Endodermal cell (in vitro differentiated cells): ENCODE results near the gene AATF. TPM values are rescaled to one million over a fixed set of nuclear protein-coding genes. Genes with fewer than 3 reads are reported as not detected.

Experiments
- DNase-seq: peaks from one replicate; pipeline ENCODE4 v3.0.0-alpha.2; 2017
- H3K27ac ChIP-seq: 2 replicates; pipeline ENCODE4 v1.5.1; 2013; ENCODE audit warnings: mild to moderate bottlenecking, low read depth, low read length, moderate library complexity
- H3K27me3 ChIP-seq: 2 replicates; pipeline ENCODE4 v1.6.1; 2013; ENCODE audit warnings: mild to moderate bottlenecking, low read length, moderate library complexity; ENCODE audit not compliant: insufficient read depth, control insufficient read depth, poor library complexity, severe bottlenecking
- H3K36me3 ChIP-seq: 2 replicates; pipeline ENCODE4 v1.7.0; 2013; ENCODE audit warnings: mild to moderate bottlenecking, low read length, moderate library complexity; ENCODE audit not compliant: control insufficient read depth, insufficient read depth
- H3K4me1 ChIP-seq: one replicate; pipeline ENCODE4 v1.7.0; 2013; ENCODE audit warnings: low read length; ENCODE audit not compliant: control insufficient read depth, insufficient read depth
- H3K4me3 ChIP-seq: 2 replicates; pipeline ENCODE4 v1.5.1; 2013; ENCODE audit warnings: mild to moderate bottlenecking, low read length, moderate library complexity
- H3K9ac ChIP-seq: 2 replicates; pipeline ENCODE4 v1.6.1; 2013; ENCODE audit warnings: mild to moderate bottlenecking, low read length, moderate library complexity; ENCODE audit not compliant: poor library complexity, severe bottlenecking; ENCODE audit errors: extremely low read depth
- H3K9me3 ChIP-seq: 2 replicates; pipeline ENCODE4 v1.6.1; 2013; ENCODE audit warnings: mild to moderate bottlenecking, low read length, moderate library complexity; ENCODE audit not compliant: control insufficient read depth
- H3K27ac Mint-ChIP-seq: 2 replicates; pipeline ENCODE4 v1.8.0; 2020; ENCODE audit warnings: mixed read lengths
- H3K27me3 Mint-ChIP-seq: 2 replicates; pipeline ENCODE4 v1.8.0; 2021; ENCODE audit warnings: mild to moderate bottlenecking, mixed read lengths; ENCODE audit not compliant: insufficient read depth
- H3K36me3 Mint-ChIP-seq: 2 replicates; pipeline ENCODE4 v1.8.0; 2020; ENCODE audit warnings: low read depth, mixed read lengths
- H3K4me1 Mint-ChIP-seq: 2 replicates; pipeline ENCODE4 v1.8.0; 2020; ENCODE audit warnings: mixed read lengths
- H3K4me3 Mint-ChIP-seq: 2 replicates; pipeline ENCODE4 v1.8.0; 2020; ENCODE audit warnings: mild to moderate bottlenecking, moderate library complexity, mixed read lengths
- H3K9me3 Mint-ChIP-seq: 2 replicates; pipeline ENCODE4 v1.8.0; 2020; ENCODE audit warnings: mild to moderate bottlenecking, mixed read lengths
- WGBS, 2 experiments: methylation state at CpG; one replicate each; pipeline versions ENCODE4 v1.1.5 to v1.1.7; 2013; ENCODE audit warnings: missing lambda C conversion rate in 2 of 2, mixed read lengths in 1 of 2; ENCODE audit not compliant: insufficient coverage in 1 of 2, insufficient read length in 1 of 2; 5-methylcytosine and 5-hydroxymethylcytosine counted together
- total RNA-seq, 2 donors: library from RNA; stranded (reverse); fragmentation: NEBNext Ultra II Directional in 1 of 2; extraction: Animal tissue kit (Norgen Biotek cat#: 25700) in 1 of 2; gene quantifications; 2 replicates in 1 of 2; 3 replicates in 1 of 2; pipeline ENCODE4 v1.2.1, GENCODE V29; 2021
- TF ChIP-seq, protein P1 (sequence below): fragments of 200-600 bp; sonication (generic); conservative IDR thresholded peaks from 2 replicates; pipeline ENCODE4 v1.5.0; 2021; ENCODE audit warnings: antibody characterized with exemption, mild to moderate bottlenecking

Gene AATF
- total RNA-seq, 2 donors from 2014 or later: 90.7 TPM

DNA sequence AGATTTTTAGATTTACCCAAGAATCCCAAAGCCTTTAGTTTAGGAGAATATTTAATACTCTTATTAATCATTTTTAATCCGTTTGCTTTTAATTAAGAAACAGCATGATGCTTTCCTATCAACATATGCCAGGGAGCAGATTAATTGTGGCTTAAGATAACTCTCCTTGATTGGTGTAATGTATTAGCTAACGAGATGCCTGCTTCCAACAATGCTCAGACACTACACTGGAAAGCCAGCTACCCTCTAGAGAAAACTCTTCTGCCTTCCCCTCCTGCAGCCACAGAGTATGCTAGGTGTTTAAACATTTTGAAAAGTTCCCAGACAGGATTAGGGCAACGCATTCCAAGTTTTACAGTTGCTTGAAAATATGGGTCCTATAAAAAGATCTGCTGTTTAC lies 142.2 kb downstream of the AATF start:
- Histone ChIP-seq H3K9ac (no peak overlapping the region), H3K4me1 (peaks cover 8% of the 10 kb centered on the region), H3K27me3 (no peaks in the 10 kb centered on the region), H3K4me3 (peak overlapping the region; percentile 13), H3K27ac (no peak overlapping the region), H3K36me3 (peaks cover 46% of the 10 kb centered on the region), H3K9me3 (no peaks in the 10 kb centered on the region)
- no peaks in the 10 kb centered on the region for H3K27me3 Mint-ChIP-seq
- 75 to 100% methylated on average over 1 to 2 of the region's 3 CpGs for WGBS, 2 experiments
- peaks cover 37% of the 10 kb centered on the region for H3K4me1 Mint-ChIP-seq
- H3K9me3 Mint-ChIP-seq: no peaks in the 10 kb centered on the region
- H3K36me3 Mint-ChIP-seq: peaks cover 56% of the 10 kb centered on the region
- no peak overlapping the region for H3K27ac Mint-ChIP-seq
- DNase-seq: no peak
- no peak overlapping the region for H3K4me3 Mint-ChIP-seq
- TF ChIP-seq, protein P1, sequence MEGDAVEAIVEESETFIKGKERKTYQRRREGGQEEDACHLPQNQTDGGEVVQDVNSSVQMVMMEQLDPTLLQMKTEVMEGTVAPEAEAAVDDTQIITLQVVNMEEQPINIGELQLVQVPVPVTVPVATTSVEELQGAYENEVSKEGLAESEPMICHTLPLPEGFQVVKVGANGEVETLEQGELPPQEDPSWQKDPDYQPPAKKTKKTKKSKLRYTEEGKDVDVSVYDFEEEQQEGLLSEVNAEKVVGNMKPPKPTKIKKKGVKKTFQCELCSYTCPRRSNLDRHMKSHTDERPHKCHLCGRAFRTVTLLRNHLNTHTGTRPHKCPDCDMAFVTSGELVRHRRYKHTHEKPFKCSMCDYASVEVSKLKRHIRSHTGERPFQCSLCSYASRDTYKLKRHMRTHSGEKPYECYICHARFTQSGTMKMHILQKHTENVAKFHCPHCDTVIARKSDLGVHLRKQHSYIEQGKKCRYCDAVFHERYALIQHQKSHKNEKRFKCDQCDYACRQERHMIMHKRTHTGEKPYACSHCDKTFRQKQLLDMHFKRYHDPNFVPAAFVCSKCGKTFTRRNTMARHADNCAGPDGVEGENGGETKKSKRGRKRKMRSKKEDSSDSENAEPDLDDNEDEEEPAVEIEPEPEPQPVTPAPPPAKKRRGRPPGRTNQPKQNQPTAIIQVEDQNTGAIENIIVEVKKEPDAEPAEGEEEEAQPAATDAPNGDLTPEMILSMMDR: no peak

DNA sequence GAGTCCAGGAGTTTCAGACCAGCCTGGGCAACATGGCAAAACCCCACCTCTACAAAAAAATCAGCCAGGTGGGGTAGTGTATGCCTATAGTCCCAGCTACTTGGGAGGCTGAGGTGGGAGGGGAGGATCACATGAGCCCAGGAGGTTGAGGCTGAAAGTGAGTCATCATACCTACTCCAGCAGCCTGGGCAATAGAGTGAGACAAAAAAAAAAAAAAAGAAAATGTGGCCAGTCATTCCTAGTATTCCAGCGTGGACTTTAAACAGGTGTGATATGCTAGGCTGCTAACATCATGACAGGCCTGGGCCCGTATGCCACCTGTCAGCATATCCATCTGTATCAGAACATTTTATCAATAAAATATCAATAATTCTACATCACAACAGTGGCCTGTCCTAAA lies 143.3 kb downstream of the AATF start:
- no peak overlapping the region for H3K9ac ChIP-seq
- H3K4me3 ChIP-seq: no peak overlapping the region
- Mint-ChIP-seq H3K9me3 (no peaks in the 10 kb centered on the region), H3K4me3 (no peak overlapping the region), H3K27me3 (no peaks in the 10 kb centered on the region), H3K27ac (no peak overlapping the region), H3K4me1 (peaks cover 37% of the 10 kb centered on the region), H3K36me3 (peaks cover 57% of the 10 kb centered on the region)
- peak; percentile 30 for DNase-seq
- TF ChIP-seq, protein P1: no peak
- 96 to 100% methylated on average over 2 of the region's 2 CpGs for WGBS, 2 experiments
- no peaks in the 10 kb centered on the region for H3K27me3 ChIP-seq
- H3K36me3 ChIP-seq: peaks cover 48% of the 10 kb centered on the region
- H3K9me3 ChIP-seq: no peaks in the 10 kb centered on the region
- H3K4me1 ChIP-seq: peaks cover 8% of the 10 kb centered on the region
- H3K27ac ChIP-seq: no peak overlapping the region

DNA sequence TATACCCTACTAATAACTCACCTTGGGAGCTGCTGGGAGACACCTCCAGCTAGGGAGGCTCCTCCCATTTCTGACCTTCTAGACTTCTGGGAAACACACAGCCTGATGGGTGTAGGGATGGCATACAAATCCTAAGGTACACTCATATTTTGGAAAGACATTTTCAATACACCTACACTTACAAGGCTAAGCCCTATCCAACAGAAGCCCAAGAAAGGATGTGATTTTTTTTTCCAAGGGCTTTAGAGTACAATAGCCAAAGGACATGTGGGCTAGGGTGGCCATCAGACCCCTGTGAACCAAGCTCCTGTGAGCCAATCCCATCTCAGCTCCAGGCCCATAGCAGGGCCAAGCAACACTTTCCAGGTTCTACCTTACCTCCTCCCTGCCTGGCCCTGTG lies 143.9 kb downstream of the AATF start:
- no peak overlapping the region for H3K9ac ChIP-seq
- no peak overlapping the region for H3K27ac ChIP-seq
- DNase-seq: peak; percentile 36
- Mint-ChIP-seq H3K27me3 (no peaks in the 10 kb centered on the region), H3K36me3 (peaks cover 57% of the 10 kb centered on the region), H3K4me1 (peaks cover 37% of the 10 kb centered on the region), H3K4me3 (no peak overlapping the region), H3K27ac (no peak overlapping the region), H3K9me3 (no peaks in the 10 kb centered on the region)
- H3K4me3 ChIP-seq: no peak overlapping the region
- H3K9me3 ChIP-seq: no peaks in the 10 kb centered on the region
- TF ChIP-seq, protein P1: no peak
- H3K36me3 ChIP-seq: peaks cover 48% of the 10 kb centered on the region
- H3K4me1 ChIP-seq: peaks cover 8% of the 10 kb centered on the region
- H3K27me3 ChIP-seq: no peaks in the 10 kb centered on the region
